GM23338 (cell line): ENCODE results near the gene LCN6.

ENCODE experiments used
- CTCF ChIP-seq, 2 experiments: fragments of 200-600 bp in 1 of 2; sonication (generic) in 1 of 2; conservative IDR thresholded peaks; 2 replicates each; pipeline versions ENCODE4 v1.5.1 to v1.6.1; 2016 to 2017; ENCODE audit warnings: antibody characterized with exemption in 2 of 2, low read depth in 2 of 2, mild to moderate bottlenecking in 2 of 2, moderate library complexity in 1 of 2
- EZH2 ChIP-seq: fragments of 200-600 bp; sonication (generic); IDR thresholded peaks from one replicate; pipeline ENCODE4 v1.8.0; 2017; ENCODE audit warnings: antibody characterized with exemption, mild to moderate bottlenecking, low read depth; ENCODE audit not compliant: unreplicated experiment
- NANOG ChIP-seq: IDR thresholded peaks from 2 replicates; pipeline ENCODE4 v1.6.1; 2016; ENCODE audit warnings: antibody characterized with exemption, borderline replicate concordance
- POLR2AphosphoS5 ChIP-seq: IDR thresholded peaks from 2 replicates; pipeline ENCODE4 v1.6.1; 2016; ENCODE audit warnings: antibody characterized with exemption, low read depth
- ZNF462 ChIP-seq: fragments of 250-450 bp; sonication (Bioruptor Pico); IDR thresholded peaks from 2 replicates; pipeline ENCODE4 v1.5.0; 2020; ENCODE audit warnings: mild to moderate bottlenecking, moderate library complexity
- TF ChIP-seq, protein P1 (sequence below): IDR thresholded peaks from one replicate; pipeline ENCODE4 v1.6.1; 2018; ENCODE audit warnings: antibody characterized with exemption; ENCODE audit not compliant: unreplicated experiment

- TF ChIP-seq EZH2 (no peak), CTCF (conservative IDR thresholded peaks at IDR 0.05; ENCODE audit: low read depth in 2 of 2) (no peak), NANOG (no peak), POLR2AphosphoS5 (no peak), ZNF462 (CRISPR knock-in tag) (no peak)
- TF ChIP-seq, protein P1, sequence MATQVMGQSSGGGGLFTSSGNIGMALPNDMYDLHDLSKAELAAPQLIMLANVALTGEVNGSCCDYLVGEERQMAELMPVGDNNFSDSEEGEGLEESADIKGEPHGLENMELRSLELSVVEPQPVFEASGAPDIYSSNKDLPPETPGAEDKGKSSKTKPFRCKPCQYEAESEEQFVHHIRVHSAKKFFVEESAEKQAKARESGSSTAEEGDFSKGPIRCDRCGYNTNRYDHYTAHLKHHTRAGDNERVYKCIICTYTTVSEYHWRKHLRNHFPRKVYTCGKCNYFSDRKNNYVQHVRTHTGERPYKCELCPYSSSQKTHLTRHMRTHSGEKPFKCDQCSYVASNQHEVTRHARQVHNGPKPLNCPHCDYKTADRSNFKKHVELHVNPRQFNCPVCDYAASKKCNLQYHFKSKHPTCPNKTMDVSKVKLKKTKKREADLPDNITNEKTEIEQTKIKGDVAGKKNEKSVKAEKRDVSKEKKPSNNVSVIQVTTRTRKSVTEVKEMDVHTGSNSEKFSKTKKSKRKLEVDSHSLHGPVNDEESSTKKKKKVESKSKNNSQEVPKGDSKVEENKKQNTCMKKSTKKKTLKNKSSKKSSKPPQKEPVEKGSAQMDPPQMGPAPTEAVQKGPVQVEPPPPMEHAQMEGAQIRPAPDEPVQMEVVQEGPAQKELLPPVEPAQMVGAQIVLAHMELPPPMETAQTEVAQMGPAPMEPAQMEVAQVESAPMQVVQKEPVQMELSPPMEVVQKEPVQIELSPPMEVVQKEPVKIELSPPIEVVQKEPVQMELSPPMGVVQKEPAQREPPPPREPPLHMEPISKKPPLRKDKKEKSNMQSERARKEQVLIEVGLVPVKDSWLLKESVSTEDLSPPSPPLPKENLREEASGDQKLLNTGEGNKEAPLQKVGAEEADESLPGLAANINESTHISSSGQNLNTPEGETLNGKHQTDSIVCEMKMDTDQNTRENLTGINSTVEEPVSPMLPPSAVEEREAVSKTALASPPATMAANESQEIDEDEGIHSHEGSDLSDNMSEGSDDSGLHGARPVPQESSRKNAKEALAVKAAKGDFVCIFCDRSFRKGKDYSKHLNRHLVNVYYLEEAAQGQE, result no peak
These were observed 7.1 kb downstream of the LCN6 start for GRCh38 chr9:136740971-136741882.
